H1 (cell line): Measurements from ENCODE around the gene RPS6KL1.

ENCODE experiments used
- BRCA1 ChIP-seq: IDR thresholded peaks from 2 replicates; pipeline ENCODE4 v1.6.1; 2012; ENCODE audit warnings: low read depth, low read length, improper control_type of control experiment
- CEBPB ChIP-seq: IDR thresholded peaks from 2 replicates; pipeline ENCODE4 v1.6.1; 2012; ENCODE audit warnings: low read depth, low read length
- EP300 ChIP-seq, 2 experiments: IDR thresholded peaks; 1 replicate in 1 of 2; 2 replicates in 1 of 2; pipeline ENCODE4 v1.6.1; 2011 to 2012; ENCODE audit warnings: low read depth in 2 of 2, low read length in 2 of 2, mild to moderate bottlenecking in 2 of 2, borderline replicate concordance in 1 of 2, inconsistent platforms in 1 of 2, moderate library complexity in 1 of 2
- EZH2 ChIP-seq: fragments of 200-600 bp; sonication (generic); IDR thresholded peaks from 2 replicates; pipeline ENCODE4 v1.7.1; 2012; ENCODE audit warnings: low read depth, mild to moderate bottlenecking, moderate library complexity, low read length, inconsistent platforms; ENCODE audit not compliant: severe bottlenecking
- HDAC6 ChIP-seq: IDR thresholded peaks from one replicate; pipeline ENCODE4 v1.7.1; 2012; ENCODE audit warnings: low read depth, mild to moderate bottlenecking, inconsistent platforms, low read length, moderate library complexity
- JUN ChIP-seq: IDR thresholded peaks from 2 replicates; pipeline ENCODE4 v1.6.1; 2011; ENCODE audit warnings: low read depth, mild to moderate bottlenecking, improper control_type of control experiment, low read length
- POLR2A ChIP-seq, 2 experiments: IDR thresholded peaks; 1 replicate in 1 of 2; 2 replicates in 1 of 2; pipeline ENCODE4 v1.6.1; 2011; ENCODE audit warnings: low read depth in 2 of 2, low read length in 2 of 2, mild to moderate bottlenecking in 2 of 2; ENCODE audit errors: control extremely low read depth in 1 of 2
- POLR2AphosphoS5 ChIP-seq: IDR thresholded peaks from 2 replicates; pipeline ENCODE4 v1.6.1; 2011; ENCODE audit warnings: low read depth, low read length
- SP2 ChIP-seq: IDR thresholded peaks from 2 replicates; pipeline ENCODE4 v1.6.1; 2012; ENCODE audit warnings: mild to moderate bottlenecking, low read length, inconsistent platforms
- ZNF274 ChIP-seq: IDR thresholded peaks from 2 replicates; pipeline ENCODE4 v1.7.0; 2012; ENCODE audit warnings: low read length, borderline replicate concordance; ENCODE audit errors: extremely low read depth
- TF ChIP-seq, protein P1 (sequence below), 3 experiments: IDR thresholded peaks; 1 replicate in 2 of 3; 2 replicates in 1 of 3; pipeline versions ENCODE4 v1.5.1 to v1.6.1; 2011; ENCODE audit warnings: low read length in 3 of 3, mild to moderate bottlenecking in 3 of 3, inconsistent platforms in 2 of 3, low read depth in 1 of 3, moderate library complexity in 1 of 3; ENCODE audit not compliant: insufficient read depth in 1 of 3; ENCODE audit errors: control extremely low read depth in 1 of 3
- TF ChIP-seq, protein P2 (sequence below): IDR thresholded peaks from 2 replicates; pipeline ENCODE4 v1.6.1; 2012; ENCODE audit warnings: low read length, inconsistent platforms
- TF ChIP-seq, protein P3 (sequence below): IDR thresholded peaks from 2 replicates; pipeline ENCODE4 v1.6.1; 2011; ENCODE audit warnings: low read length, improper control_type of control experiment

DNA sequence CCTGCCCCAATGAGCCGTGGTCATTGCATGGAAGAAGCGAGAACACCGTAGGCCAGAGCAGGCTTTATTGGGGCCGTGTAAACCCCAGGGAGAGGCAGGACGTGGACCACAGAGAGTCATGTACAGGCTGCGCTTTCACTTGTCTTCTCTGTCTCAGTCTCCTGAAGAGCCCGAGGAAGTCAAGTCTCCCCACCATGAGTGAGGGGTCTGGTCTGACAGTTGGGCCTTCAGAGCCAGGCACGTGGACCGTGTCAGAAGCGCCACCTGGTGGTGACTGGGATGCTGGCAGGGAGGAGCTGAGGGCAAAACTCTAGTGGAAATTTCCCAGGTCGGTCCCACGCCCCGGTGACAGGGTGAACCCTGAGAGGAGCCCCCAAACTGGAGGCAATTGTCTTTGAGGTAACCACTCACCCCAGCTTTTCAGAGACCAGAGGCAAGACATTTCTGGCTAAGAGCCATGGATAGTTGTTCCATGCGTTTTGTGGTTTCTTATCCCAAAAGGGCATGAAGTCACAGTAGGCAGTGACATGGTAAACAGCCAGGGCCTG, 17.4 kb downstream of the RPS6KL1 start:
- TF ChIP-seq SP2, result no peak
- TF ChIP-seq POLR2A (IDR thresholded peaks at IDR 0.05; ENCODE audit: control extremely low read depth in 1 of 2, low read depth in 2 of 2, low read length in 2 of 2), result peak in 1 of 2 experiments; percentile 57; a peak in 1 of 3 replicates
- no peak for TF ChIP-seq ZNF274
- TF ChIP-seq EZH2, result no peak
- TF ChIP-seq, protein P1, sequence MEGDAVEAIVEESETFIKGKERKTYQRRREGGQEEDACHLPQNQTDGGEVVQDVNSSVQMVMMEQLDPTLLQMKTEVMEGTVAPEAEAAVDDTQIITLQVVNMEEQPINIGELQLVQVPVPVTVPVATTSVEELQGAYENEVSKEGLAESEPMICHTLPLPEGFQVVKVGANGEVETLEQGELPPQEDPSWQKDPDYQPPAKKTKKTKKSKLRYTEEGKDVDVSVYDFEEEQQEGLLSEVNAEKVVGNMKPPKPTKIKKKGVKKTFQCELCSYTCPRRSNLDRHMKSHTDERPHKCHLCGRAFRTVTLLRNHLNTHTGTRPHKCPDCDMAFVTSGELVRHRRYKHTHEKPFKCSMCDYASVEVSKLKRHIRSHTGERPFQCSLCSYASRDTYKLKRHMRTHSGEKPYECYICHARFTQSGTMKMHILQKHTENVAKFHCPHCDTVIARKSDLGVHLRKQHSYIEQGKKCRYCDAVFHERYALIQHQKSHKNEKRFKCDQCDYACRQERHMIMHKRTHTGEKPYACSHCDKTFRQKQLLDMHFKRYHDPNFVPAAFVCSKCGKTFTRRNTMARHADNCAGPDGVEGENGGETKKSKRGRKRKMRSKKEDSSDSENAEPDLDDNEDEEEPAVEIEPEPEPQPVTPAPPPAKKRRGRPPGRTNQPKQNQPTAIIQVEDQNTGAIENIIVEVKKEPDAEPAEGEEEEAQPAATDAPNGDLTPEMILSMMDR (IDR thresholded peaks at IDR 0.05; ENCODE audit: control extremely low read depth in 1 of 3, insufficient read depth in 1 of 3, low read depth in 1 of 3, low read length in 3 of 3), result peak; percentile 84 to 97 (median 92)
- TF ChIP-seq POLR2AphosphoS5, result peak; percentile 56
- TF ChIP-seq CEBPB, result no peak
- TF ChIP-seq, protein P2, sequence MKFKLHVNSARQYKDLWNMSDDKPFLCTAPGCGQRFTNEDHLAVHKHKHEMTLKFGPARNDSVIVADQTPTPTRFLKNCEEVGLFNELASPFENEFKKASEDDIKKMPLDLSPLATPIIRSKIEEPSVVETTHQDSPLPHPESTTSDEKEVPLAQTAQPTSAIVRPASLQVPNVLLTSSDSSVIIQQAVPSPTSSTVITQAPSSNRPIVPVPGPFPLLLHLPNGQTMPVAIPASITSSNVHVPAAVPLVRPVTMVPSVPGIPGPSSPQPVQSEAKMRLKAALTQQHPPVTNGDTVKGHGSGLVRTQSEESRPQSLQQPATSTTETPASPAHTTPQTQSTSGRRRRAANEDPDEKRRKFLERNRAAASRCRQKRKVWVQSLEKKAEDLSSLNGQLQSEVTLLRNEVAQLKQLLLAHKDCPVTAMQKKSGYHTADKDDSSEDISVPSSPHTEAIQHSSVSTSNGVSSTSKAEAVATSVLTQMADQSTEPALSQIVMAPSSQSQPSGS, result 0 out of 2 replicates have a peak, but pooled peaks have one; percentile 67
- no peak for TF ChIP-seq HDAC6
- TF ChIP-seq, protein P3, sequence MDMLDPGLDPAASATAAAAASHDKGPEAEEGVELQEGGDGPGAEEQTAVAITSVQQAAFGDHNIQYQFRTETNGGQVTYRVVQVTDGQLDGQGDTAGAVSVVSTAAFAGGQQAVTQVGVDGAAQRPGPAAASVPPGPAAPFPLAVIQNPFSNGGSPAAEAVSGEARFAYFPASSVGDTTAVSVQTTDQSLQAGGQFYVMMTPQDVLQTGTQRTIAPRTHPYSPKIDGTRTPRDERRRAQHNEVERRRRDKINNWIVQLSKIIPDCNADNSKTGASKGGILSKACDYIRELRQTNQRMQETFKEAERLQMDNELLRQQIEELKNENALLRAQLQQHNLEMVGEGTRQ, result peak; percentile 41; the same call in 1 of the 2 replicates
- no peak for TF ChIP-seq BRCA1
- no peak for TF ChIP-seq EP300 (IDR thresholded peaks at IDR 0.05; ENCODE audit: borderline replicate concordance in 1 of 2, low read depth in 2 of 2, low read length in 2 of 2)
- TF ChIP-seq JUN, result no peak
